ENCODE data around the gene B4GALT5. TPM values are rescaled to one million over a fixed set of nuclear protein-coding genes. Genes with fewer than 3 reads are reported as not detected.

B4GALT5 gene
- total RNA-seq, 1 donor from 2014 or later: 115 TPM

DNA sequence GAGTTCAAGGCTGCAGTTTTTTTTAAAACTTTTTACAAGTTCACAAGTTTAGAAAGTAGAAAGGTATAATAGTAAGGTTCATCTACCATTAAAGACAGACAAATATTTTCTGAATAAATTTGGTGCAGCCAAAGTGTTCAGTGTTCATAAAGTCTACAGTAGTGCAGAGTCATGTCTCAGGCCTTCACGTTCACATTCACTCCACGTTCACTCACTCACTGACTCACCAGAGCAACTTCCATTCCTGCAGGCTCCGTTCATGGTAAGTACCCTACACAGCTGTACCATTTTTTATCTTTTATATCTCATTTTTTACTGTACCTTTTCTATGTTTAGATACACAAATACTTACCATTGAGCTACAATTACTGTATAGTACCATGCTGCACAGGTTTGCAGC is 67.6 kb downstream of the B4GALT5 start:
- no peaks in the 10 kb centered on the region for H3K27me3 Mint-ChIP-seq (ENCODE audit: unreplicated experiment)
- TF ChIP-seq CTCF (IDR thresholded peaks at IDR 0.05; ENCODE audit: unreplicated experiment): no peak
- H3K36me3 Mint-ChIP-seq (ENCODE audit: low read depth, unreplicated experiment): peaks cover 43% of the 10 kb centered on the region
- H3K4me3 Mint-ChIP-seq (ENCODE audit: unreplicated experiment): no peak overlapping the region
- no peaks in the 10 kb centered on the region for H3K9me3 Mint-ChIP-seq (ENCODE audit: unreplicated experiment)
- DNase-seq (ENCODE audit: low spot score): no peak
- peaks cover 7% of the 10 kb centered on the region for H3K4me1 Mint-ChIP-seq (ENCODE audit: unreplicated experiment)
- no peak overlapping the region for H3K27ac Mint-ChIP-seq (ENCODE audit: unreplicated experiment)

DNA sequence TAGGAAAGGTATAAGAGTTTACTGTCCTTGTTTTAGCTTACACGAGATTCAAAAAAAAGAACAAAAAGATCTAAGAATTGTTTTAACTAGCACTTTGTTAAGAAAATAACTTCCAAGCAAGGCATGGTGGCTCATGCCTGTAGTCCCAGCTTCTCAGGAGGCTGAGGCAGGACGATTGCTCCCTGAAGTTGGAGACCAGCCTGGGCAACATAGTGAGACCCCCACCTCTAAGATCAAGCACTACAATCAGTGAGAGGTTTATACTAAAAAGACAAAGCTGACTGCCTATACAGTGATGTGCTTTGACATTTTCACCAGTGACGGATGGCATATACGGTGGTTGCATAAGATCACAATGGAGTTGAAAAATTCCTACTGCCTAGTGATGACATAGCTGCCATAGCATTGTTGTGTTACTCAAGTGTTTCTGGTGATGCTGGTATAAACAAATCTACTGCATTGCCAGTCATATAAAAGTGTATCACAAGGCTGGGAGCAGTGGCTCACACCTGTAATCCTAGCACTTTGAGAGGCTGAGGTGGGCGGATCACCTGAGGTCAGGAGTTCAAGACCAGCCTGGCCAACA is 68.6 kb downstream of the B4GALT5 start:
- TF ChIP-seq CTCF (IDR thresholded peaks at IDR 0.05; ENCODE audit: unreplicated experiment): no peak
- DNase-seq (ENCODE audit: low spot score): no peak
- H3K27me3 Mint-ChIP-seq (ENCODE audit: unreplicated experiment): no peaks in the 10 kb centered on the region
- H3K36me3 Mint-ChIP-seq (ENCODE audit: low read depth, unreplicated experiment): peaks cover 52% of the 10 kb centered on the region
- no peaks in the 10 kb centered on the region for H3K9me3 Mint-ChIP-seq (ENCODE audit: unreplicated experiment)
- no peak overlapping the region for H3K27ac Mint-ChIP-seq (ENCODE audit: unreplicated experiment)
- H3K4me1 Mint-ChIP-seq (ENCODE audit: unreplicated experiment): peaks cover 7% of the 10 kb centered on the region
- no peak overlapping the region for H3K4me3 Mint-ChIP-seq (ENCODE audit: unreplicated experiment)

GRCh38 chr20:49642816-49643215 is 70.9 kb downstream of the B4GALT5 start:
- peak overlapping the region; percentile 81 for H3K27ac Mint-ChIP-seq (ENCODE audit: unreplicated experiment)
- H3K36me3 Mint-ChIP-seq (ENCODE audit: low read depth, unreplicated experiment): peaks cover 48% of the 10 kb centered on the region
- H3K9me3 Mint-ChIP-seq (ENCODE audit: unreplicated experiment): no peaks in the 10 kb centered on the region
- peaks cover 3% of the 10 kb centered on the region for H3K4me1 Mint-ChIP-seq (ENCODE audit: unreplicated experiment)
- peak overlapping the region; percentile 74 for H3K4me3 Mint-ChIP-seq (ENCODE audit: unreplicated experiment)
- no peak for DNase-seq (ENCODE audit: low spot score)
- no peak for TF ChIP-seq CTCF (IDR thresholded peaks at IDR 0.05; ENCODE audit: unreplicated experiment)
- no peaks in the 10 kb centered on the region for H3K27me3 Mint-ChIP-seq (ENCODE audit: unreplicated experiment)

DNA sequence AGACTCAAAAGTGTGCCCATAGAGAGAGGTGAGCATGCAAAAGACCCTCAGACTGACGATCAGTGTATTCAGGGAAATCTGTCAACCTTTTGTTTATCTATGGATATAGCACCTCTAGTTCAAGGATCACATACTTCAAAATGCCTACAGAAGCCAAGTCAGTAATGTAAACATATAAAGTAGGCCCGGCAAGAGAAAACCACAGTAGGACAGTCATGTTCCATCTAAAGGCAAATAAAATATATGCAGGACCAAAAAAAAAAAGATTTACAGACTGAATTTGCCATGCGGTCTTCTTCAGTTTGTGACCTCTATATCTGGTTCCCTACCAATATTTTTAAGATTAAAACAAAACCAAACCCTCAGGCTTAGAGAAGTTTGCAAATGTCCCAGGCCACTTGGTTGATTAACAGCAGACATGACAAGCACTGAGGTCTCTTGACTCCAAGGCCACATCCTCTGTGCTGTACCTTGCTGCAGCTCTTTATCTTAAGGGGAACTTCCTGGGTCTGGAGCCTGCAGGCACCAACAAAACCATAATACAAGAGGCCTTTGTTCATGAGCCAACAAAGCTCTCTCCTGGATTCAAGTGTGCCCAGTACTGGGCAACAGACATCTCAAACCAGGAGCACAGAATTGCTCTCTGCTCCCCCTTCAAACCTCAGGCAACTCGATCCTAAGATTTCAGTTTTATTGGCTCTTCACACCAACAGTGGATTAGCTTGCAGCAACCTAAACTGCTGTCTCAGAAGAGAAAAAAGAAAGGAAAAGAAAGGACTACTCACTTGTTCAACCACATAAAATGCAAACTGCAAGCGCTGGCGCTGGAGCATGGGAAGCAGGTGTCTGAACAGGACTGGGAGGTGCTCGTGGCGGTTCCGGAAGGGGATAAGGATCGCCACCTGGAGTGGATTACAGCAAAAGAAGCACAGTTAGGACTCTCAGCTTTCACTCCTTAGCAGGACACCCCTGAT is 71.7 kb downstream of the B4GALT5 start:
- DNase-seq (ENCODE audit: low spot score): no peak
- Mint-ChIP-seq H3K36me3 (ENCODE audit: low read depth, unreplicated experiment) (peaks cover 46% of the 10 kb centered on the region), H3K27ac (ENCODE audit: unreplicated experiment) (peak overlapping the region; percentile 49), H3K27me3 (ENCODE audit: unreplicated experiment) (no peaks in the 10 kb centered on the region), H3K4me3 (ENCODE audit: unreplicated experiment) (peak overlapping the region; percentile 74), H3K9me3 (ENCODE audit: unreplicated experiment) (no peaks in the 10 kb centered on the region), H3K4me1 (ENCODE audit: unreplicated experiment) (peaks cover 3% of the 10 kb centered on the region)
- TF ChIP-seq CTCF (IDR thresholded peaks at IDR 0.05; ENCODE audit: unreplicated experiment): no peak
